HG03066 (cell line): ENCODE data around the gene PDPK1.
"Not testable (repeated sequence)": the region's sequence is repeated elsewhere in the genome, so short reads cannot be mapped to it uniquely, and the experiment has no call there.

Source experiments
- ATAC-seq: cut with Tn5 transposase; IDR thresholded peaks from one replicate; pipeline ENCODE4 v1.9.1; 2021; ENCODE audit warnings: low read depth; ENCODE audit not compliant: unreplicated experiment

PDPK1 gene

DNA sequence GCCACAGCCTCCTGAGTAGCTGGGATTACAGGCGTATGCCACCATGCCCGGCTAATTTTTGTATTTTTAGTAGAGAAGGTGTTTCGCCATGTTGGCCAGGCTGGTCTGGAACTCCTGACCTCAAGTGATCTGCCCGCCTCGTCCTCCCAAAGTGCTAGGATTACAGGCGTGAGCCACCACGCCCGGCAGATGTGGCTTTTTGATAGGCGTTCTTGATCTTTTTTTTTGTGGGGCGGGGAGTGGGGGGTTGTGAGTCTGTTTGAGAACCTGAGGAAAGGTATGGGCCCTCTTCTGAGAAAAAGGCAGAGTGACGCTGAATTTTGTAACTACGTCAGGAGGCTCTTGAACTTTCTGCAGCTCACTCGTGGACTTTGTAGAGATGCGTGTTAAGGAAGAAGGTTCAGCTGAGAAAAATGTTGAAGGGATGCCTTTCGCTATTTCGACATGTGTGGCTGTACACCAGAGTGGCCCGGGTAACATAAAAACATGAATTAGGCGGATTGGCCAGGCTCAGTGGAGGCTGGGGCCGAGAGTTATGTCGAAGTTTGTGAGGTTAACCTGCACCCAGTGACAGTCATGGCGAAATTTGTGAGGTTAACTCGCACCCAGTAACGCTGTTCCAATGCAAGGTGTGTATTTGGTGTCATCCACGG is 1.5 kb downstream of the PDPK1 start:
- ATAC-seq, result not testable (repeated sequence)

DNA sequence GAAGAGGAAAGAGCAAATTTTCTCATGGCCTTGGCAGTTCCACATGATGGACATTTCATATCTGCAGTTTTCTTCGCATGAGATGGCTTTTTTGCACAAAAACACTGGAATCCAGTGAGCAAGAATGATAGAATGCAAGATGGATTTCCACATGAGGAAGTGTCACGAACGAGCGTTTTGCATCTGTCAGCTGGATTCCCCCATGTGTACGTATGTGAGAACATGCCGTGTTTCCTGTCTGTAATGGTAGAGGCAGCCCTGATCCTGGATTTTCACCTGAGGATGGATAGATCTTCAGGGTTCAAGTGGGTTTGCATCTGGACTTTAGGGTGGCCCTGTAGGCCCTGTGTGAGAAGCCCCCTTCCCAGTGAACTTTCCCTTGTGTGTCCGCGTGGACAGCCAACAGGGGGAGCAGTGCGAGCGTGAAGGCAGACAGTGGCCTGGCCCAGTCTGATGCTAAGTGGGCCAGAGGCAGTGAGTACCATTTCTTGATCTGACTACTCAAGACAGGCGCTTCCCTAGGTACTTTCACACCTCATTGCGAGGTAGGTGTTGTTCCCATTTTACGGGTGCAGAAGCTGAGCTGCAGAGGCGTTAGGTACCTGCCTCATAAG is 2.1 kb downstream of the PDPK1 start:
- not testable (repeated sequence) for ATAC-seq

DNA sequence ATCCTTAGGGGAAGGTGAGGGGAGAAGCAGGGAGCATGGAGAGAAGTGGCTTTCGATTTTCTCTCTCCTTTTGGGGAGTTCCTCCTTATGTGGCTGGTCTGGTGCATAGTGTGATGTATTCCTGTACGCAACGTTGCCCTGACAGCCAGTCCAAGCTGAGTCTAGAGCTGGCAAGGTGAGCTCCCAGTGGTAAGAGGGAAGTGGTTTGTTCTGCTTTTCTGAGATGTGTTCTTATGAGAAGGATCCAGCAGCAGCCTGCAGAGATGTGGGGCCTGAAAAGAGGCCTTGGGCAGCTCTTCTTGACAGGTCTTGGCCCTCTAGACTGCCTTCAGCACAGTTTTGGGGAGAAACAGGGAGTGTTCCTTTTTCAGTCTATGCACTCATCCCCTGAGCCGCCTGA is 3.1 kb downstream of the PDPK1 start:
- ATAC-seq, result not testable (repeated sequence)

DNA sequence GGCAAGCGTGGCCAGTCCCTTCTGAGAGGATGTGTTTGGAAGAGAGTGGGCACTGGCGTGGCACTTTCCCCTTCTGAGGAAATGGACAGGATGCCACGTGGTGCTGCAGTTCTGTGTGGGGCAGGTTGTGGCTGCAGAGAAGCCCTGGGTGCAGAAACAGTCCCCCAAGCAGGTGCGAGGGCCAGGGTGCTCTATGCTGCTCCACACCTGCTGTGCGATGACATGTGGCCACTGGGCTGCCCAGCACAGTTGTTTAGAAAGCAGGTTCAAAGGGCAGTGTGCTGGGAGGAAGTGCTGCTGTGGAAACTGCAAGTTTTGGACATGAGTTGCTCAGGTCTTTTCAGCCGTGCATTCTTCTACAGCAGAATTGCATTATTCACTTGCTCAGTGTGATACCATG is 3.6 kb downstream of the PDPK1 start:
- not testable (repeated sequence) for ATAC-seq

DNA sequence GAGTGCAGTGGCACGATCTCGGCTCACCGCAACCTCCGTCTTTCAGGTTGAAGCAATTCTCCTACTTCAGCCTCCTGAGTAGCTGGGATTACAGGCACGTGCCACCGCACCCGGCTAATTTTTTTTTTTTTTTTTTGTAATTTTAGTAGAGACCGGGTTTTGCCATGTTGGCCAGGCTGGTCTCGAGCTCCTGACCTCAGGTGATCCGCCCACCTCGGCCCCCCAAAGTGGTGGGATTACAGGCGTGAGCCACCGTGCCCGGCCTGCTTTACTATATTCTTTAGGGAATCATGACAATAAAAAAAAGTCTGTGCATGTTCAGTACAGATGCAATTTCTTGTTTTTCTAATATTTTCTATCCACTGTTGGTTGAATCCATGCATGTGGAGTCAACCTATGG is 6.0 kb downstream of the PDPK1 start:
- not testable (repeated sequence) for ATAC-seq

DNA sequence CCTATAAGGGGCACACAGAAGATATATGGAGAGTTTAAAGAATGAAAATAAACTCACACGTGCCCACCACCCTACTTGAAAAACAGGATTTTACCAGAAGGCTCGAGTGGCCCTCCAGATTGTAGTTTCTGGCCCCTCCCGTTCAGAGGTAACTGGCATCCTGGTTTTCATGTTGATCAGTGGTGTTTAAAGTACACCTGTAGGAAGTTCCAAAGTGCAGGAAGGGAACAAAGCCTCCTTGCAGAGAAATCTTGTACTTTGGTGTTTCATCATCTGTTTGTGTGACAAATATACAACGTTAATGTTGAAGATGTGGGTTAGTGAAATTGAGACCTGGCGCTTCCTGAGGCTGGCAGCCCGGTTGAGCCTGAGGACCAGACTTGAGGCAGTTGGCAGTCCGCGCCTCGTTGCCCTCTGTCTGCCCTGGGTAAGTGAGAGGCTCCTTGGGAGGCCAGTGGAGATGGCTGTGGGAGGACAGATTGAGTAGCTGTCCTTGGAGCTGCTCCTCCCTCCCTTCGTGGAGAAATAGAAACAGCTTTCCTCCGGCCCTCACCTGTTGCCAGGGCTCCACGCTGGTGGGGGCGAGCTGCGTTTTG is 12.6 kb downstream of the PDPK1 start:
- ATAC-seq, result not testable (repeated sequence)

DNA sequence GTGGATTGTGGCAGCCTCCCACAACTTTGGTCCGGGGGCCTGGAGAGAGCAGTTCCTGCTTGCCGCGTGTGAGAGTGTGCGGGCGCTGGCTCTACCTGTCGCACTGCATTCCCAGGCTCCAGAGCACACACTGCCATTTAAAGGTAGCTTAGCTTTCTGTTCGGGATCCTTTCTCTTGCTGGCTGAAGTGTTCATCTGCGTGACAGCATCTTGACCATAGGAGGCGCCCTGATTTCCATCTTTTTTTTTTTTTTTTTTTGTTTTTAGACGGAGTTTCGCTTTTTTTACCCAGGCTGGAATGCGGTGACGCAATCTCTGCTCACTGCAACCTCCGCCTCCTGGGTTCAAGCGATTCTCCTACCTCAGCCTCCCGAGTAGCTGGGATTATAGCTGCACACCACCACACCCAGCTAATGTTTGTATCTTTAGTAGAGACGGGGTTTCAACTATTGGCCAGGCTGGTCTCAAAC is 13.6 kb downstream of the PDPK1 start:
- not testable (repeated sequence) for ATAC-seq

DNA sequence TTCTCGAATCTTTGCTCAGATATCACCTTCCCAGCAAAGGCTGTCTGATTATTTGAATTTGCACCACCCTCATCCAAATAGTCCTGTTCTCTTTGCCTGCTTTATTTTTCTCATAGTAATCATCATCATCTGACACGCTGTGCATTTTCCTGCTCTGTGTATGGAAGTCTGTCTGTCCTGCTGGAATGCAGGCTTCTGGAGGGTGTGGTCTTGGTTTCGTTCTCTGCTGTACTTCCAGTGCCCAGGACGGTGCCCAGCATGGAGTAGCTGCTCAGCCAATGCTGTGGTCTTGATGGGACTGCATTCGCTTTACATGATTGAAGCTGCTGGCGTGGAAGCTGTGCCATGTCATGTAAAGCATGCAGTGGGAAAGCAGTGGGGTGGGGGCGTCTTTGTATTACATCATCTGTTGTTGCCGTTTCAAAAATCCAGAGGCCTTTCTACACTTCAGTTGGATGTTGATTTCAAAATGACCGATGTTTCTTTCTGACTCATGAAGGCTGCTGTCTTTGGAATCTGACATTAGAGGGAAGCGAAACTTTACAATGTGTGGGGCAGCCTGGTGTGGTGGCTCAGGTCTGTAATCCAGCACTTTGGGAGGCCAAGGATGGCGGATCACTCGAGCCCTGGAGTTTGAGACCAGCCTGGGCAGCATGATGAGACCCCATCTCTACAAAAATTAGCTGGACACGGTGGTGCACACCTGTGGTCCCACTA is 17.0 kb downstream of the PDPK1 start:
- not testable (repeated sequence) for ATAC-seq

DNA sequence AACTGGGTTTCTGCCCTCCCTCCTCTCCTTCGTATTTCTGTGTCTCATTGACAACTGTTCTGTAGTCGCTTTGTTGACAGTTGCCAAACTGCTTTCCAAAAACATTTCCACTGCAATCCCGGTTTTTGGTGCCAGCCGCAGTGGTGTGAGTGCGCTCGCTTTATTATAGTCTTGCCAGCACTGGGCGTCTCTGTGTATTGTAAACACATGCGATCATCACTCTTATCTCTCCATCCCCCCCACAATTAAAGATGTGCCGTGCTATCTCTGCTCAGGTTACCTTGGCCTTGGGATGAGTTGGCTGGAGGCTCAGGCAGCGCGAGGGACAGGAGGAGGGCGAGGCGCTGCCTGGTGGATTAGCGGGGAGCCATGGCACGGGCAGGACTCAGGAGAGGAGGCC is 19.3 kb downstream of the PDPK1 start:
- not testable (repeated sequence) for ATAC-seq

DNA sequence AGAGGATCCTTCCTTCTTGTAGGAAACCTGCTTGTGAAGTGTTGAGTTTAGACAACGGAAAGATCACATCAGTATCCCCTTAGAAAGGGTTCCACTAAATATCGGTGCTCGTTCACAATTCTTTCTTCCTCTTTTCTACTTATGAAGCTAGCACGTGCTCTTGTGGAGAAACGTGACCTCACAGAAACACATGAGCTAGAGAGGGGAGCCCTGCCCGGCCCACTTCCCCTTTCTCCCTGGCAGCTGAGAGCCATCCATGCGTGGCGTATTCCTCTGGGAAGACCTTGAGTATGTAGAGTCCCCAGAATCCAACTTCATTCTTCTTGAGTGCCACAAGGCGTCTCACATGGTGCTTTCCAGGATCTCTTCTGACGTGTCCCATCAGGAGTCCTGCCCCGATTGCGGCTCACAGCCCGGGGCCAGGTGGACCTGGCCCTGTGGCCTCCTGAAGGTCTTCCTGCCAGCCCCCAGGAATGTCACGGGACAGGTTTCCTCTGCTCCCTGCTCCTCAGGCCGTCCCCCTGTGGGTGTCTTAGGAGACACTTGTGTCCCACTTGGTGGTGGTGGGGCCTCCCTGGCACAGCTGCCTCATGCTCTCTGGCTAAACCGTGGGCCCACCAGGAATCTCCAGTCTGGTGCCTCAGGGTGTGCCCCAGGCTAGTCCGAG is 22.4 kb downstream of the PDPK1 start:
- not testable (repeated sequence) for ATAC-seq

DNA sequence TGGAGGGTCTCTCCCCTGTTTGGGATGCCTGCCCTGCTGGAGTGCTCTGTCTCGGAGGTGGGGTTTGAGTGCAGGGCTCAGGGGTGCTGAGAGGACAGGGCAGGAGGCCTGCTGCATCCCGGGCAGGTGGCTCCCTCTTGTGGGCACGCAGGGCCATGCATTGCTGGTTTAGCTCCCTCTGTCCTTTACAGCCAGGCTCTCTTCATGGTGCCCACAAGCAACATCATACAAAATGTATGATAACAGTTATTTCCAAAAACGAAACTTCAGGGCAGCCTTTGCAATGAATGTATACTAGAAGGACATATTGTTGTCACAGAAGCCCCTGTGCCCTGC is 22.9 kb downstream of the PDPK1 start:
- not testable (repeated sequence) for ATAC-seq

DNA sequence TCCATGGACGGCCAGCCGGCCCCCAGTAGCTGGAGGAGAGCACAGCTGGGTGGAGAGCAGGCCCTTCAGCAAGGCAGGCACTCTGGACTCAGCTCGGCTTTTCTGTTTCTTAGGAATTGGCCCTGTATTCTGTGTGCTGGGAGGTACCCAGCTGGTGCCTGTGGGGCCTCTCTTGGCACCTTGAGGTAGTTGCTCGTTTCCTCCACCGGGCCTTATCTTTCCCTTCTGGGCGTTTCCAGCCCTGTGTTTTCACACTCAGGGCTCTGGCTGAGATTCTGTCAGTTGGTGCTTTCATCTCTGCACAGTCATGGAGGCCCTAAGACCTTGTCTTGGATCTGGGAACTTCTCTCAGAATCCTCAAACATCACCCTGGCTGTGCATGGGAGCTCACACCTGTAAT is 29.7 kb downstream of the PDPK1 start:
- not testable (repeated sequence) for ATAC-seq

DNA sequence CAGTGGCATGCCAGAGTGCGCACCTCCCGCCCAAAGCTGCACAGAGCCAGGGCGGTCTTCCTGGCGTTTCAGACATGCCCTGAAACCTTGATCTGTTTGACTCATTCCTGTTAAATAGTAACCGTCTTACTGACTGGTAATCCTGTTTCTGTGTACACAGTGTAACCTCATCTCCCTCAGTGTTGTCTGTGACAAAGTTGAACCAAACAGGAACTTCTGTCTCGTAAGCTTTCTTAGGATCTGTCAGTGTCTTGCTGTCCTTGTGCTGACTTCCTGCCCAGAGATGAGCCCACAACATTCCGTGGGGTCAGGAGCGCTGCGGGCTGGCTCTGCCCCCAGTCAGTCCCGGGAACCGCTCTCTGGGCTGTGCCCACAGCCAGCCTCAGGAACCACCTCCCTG is 30.8 kb downstream of the PDPK1 start:
- not testable (repeated sequence) for ATAC-seq

DNA sequence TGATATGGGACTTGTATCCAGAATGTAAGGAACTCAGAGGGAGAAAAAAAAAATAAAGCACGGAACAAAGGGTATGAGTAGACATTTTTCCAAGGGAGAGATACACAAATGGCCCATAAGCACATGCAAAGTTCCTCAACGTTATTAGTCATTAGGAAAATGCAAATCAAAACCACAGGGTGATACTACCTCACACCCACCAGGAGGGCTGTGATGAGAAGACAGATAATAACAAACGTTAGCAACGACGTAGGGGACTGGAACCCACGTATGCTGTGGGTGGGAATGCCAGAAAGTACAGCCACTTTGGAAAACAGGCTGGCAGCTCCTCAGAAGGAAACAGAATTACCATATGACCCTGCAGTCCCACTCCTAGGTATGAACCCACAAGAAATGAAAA is 34.9 kb downstream of the PDPK1 start:
- not testable (repeated sequence) for ATAC-seq

DNA sequence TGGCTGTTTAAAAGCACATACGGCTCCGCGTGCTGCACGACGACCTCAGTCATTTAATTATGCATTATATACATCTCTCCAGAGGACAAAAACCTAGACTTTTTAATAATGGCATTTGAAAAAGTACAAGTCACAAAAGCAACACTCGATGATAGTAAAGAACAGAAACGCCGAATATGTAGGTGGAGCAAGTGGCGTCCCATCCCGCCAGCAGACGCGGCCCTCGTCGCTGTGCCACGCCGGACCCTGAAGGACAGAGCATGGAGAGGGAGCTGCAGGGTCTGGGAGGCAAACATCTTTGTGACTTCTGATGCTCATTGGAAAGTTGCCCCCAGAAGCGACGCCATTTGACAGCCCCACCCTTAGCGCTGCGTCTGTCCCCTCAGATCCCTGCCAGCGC is 38.0 kb downstream of the PDPK1 start:
- ATAC-seq, result not testable (repeated sequence)

DNA sequence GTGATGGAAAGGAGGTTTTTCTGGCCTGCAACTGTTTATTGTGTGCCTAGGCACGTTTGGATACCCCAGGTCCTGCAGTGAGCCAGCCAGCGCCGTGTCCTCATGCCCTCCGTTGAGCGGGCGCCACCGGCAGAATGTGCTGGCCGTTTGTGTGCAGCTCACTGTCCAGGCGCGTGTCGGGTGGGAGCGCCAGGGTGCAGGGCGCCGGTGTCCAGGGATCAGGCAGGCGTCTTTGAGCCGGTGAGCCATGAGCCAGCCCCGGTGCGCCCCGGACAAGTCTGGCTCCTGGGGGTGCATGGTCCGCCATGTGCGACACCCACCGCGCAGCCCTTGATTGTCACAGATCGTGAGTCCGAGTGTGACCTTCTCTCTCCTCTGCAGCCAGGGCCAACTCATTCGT is 39.2 kb downstream of the PDPK1 start:
- not testable (repeated sequence) for ATAC-seq

DNA sequence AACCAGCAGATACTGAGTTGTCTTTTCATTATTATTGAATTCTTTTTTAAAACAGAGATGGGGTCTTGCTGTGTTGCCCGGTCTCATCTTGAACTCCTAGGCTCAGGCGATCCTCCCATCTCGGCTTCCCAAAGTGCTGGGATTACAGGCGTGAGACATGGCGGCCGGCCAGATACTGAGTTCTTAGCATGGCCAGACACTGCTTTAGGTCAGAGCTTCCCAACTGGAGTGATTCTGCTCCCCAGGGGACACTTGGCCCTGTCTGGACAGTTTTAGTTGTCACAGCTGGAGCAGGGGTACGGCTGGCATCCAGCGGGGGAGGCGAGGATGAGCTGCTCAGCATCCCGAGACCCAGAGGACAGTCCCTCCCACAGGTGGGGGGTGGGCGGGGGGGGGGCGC is 41.1 kb downstream of the PDPK1 start:
- ATAC-seq, result not testable (repeated sequence)

DNA sequence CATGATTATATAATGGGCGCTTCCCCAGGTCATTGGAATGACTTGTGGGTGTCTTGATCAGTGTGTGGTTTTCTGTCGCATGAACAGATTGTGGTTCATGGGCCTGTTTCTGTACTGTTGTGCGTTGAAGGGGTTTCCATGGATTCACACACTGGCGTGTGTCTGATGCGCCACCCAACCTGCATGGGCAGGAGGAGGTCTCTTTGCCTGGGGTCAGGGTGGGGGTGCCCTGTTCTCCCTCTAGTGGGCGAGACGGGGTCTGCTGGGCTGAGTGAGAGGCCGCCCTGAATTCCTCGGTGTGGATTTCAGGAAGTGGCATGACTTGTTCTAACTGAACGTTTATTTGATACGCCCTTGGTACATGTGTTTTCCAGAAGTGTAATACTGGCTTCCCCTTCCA is 42.3 kb downstream of the PDPK1 start:
- ATAC-seq, result not testable (repeated sequence)

DNA sequence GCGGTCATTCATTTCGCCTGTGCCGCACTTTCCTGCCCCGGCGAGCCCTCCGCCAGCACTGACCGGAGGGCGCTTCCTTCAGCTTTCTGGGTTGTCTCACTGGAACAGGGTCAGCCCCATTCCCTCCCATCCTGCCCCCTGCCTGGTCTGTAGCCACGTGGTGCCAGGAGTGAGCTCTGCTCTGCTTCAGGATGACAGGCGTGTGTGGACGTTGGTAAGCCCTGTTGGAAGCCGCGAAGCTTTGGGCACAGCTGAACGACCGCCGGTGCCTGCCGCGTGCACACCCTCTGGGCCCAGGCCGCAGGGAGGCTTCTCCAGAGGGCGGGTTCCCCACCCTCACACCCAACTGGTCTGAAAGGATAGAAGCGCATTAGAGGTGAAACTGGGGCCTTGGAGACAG is 43.0 kb downstream of the PDPK1 start:
- ATAC-seq, result not testable (repeated sequence)

DNA sequence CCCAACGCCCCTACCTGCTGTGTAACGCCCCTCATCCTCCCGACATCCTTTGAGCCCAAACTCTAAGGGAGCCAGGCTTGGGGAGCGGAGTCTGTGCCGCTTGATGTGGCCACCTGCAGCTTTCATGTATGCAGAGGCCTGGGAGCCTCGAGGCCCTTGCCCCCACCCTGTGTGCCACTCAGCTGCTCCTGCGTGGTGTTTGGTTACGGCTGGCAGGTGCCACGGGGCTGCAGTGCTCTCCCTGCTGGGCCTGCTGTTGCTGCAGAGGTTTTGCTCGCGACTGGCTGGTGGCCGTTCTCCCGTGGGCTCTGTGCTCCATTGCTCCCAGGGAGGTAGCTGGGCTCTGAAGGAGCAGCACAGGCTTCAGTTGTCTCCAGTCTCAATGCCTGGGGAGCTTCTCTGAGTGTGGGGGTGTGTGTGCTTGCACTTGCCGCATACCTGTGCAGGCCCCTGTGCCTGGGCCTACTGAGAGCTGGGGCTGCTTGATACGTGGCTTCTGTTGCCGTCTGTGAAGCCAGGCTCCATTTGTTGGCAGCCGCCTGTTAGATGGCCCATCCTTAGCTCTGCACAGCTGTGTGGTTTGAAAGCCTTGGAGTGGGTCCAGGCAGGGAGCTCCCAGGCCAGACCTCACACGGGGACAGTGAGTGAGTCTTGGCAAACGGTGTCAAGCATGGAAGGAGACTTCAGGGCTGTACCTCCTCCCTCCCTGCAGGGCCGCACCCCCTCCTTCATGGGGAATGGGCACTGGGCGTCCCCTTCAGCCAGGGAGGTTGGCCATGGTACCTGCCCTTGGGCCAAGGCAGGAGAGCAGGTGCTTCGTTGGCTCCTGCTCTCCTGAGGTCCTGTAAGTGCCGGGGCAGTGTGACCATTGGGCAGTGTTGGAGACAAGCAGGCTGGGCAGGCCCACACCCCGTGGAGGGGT is 47.2 kb downstream of the PDPK1 start:
- no peak for ATAC-seq
